Ecto neural progenitor cell (in vitro differentiated cells): ENCODE measurements around the gene FCER1G.

Source experiments
- DNase-seq: peaks from one replicate; pipeline ENCODE4 v3.0.0-alpha.2; 2018; ENCODE audit warnings: low spot score

FCER1G gene

DNA sequence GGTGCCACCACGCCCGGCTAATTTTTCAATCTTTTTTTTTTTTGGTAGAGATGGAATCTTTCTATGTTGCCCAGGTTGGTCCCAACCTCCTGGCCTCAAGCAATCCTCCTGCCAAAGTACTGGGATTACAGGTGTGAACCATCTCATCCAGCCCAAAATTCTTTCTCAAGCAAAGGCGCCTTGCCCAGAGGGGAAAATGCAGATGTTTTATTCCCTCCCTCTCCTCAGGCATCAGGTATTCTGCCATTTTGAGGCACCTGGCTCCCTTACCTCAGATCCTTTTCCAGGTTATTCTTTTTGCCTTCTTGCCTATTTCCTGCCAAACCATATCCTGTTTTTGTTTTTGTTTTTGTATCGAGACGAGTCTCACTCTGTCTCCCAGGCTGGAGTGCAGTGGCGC, 26.7 kb upstream of the FCER1G start:
- no peak for DNase-seq

DNA sequence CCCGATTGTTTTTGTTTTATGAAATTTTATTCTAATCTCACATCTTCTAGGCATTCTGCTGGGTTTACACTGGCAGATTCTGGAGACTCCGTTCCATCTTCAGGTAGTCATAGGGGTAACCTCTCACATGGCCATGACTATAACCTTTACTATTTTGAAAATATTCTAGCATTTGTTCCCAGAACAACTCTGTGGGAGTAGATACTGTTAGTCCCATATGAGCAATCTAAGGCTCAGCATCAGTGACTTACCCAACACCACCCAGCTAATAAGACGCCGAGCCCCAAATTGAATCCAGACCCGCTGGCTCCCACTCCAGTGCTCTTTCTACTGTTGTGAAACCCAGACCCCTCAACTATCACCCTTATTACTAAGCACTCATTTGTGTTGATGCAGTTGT, 26.1 kb upstream of the FCER1G start:
- no peak for DNase-seq

DNA sequence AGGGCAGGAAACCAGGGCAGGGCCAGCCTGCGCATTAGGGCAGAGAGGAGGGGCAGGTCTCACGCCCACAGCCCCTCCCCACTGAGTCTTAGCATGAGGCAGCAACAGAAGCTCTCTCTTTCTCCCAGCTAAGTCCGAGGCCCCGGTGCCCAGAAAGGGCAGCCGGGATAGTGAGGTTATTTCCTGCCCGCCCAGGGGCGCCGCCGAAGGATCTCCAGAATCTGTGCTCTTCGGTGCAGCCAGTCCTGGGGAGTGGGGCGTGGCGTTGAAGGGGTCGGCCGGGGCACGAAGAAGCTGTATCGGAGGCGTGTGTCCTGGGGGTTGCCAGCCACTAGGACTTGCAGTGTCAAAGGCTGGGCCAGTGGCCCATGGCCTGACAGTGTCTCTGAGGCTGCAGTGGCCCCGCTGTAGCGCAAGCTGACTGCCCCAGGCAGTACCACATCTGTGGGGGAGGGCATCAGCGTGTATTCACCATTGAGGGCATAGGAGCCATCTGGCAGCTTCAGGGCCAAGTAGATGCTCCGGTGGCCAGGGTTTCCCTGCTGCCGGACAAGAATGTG, 24.1 kb upstream of the FCER1G start:
- no peak for DNase-seq

DNA sequence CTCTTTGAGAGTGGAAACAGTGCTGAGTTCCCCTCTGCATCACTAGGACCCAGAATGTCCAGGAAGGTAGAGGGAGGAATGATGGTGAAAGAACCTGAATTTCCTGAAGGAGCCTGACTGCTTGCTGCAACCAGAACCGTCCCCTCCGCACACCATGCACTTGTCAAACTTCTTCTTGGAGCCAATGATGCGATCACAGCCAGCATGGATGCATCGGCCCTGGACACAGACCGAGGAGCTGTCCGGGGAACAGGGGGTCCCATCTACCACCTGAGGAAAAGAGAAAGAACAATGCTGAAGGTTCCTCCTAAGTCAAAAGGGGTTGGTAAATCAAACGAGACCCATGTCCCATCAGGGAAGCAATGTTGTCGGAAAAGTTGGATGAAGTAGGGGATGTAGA, 23.1 kb upstream of the FCER1G start:
- no peak for DNase-seq

DNA sequence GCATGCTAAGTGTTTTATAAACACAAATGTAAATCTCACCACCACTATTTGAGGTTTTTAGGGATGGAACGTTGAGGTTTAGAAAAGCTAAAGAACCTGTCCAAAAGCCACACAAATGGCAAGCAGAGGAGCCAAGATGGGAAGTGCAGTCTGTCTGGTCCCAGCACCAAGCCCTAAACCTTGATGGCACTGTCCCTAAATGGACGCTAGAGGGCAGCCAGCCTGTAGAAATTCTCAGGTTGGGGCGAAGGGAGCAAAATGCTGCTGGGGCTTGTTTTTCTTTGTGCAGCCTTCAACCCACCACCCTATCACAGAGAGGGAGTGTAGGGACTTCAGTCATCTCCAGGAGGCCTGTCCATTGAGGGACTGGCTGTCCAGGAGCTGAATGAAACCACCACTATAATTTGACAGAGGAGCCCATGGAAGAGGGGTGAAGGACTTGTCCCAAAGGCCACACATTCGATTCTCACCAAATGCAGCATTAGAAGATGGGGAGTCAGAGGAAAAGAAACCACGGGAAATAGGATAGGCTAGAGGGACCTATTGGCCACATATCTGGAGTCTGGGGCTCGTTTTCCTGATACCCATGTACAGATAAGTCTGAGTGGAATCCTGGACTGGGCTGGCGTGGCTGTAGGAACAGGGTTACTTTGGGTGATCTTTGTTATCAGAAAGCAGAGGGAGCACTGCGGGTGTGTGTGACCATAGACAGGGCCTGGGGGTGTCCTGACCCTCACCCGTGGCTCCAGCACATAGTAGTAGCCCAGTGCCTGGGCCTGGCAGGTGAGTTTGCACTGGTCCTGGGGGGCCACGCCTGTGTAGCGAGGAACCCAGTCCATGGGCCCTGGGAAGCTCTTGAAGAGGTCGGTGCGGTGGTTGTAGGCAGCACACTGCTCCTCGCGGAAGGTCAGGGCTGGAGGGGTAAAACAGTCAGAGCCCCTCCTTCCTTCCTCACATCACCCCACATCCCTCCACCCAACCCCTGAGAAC, 22.3 kb upstream of the FCER1G start:
- peak; percentile 72 for DNase-seq

DNA sequence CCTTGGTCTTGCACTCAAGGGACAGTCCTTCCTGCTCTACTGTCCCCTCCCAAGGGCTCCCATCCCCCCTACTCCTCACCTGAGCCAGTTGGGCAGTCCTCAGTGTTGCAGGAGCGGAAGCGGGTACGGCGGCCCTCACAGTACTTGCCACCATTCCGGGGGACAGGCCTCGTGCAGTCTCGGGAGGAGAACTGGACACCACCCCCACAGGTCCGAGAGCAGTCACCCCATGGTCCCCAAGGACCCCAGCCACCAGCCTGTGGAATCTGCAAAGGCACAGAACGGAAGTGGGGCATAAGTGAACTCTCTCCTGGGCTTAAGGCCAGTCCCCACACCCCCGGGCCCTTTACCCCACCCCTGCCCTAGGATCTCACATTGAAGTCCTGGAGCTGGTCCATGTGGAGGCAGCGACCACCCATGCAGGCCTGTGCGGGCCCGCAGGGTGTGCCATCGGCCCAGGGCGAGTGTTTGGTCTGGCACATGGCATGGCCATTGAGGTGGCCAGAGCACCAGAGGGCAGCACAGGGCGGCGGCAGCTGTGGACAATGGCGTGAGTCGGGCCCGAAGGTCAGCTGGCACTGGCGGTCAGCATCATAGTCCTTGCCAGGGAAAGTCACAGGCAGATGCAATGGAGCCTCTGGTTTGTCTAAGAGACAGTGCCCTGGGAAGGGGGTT, 21.4 kb upstream of the FCER1G start:
- DNase-seq, result no peak

DNA sequence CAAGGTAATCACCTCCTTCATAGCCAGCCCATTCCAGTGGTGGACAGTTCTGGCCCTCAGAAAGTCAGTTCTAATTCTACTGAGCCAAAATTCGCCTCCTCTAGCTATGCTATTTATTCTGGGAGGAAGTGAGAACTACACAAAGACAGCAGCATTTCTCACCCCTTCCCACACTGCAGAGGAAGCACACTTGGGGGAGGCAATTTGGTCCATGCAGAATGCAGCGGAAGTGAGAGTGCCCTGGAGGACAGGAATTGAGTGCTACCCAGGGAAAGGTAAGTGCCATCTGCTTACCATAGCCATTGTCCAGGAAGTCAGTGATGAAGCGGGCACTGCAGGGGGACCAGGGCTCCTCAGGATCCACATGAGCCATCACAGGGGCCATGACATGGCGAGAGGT, 19.9 kb upstream of the FCER1G start:
- no peak for DNase-seq

DNA sequence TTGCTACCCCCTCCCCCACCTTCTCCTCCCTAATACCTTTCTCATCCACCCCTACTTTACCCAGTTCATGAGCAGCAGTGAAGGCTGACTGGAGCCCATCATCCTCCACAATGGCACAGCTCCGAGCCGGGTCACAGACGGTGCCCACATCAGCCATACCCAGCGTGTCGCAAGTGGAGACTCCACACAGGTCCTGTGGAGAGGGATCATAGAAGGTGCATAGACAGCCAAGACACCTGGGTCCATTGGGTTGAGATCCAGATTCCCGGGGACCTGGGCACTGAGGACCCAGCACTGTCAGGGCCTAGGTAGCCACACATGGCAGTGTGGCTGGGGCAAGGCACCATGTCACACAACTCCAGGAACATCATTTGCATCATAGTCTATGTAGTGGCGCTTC, 19.0 kb upstream of the FCER1G start:
- DNase-seq, result no peak

DNA sequence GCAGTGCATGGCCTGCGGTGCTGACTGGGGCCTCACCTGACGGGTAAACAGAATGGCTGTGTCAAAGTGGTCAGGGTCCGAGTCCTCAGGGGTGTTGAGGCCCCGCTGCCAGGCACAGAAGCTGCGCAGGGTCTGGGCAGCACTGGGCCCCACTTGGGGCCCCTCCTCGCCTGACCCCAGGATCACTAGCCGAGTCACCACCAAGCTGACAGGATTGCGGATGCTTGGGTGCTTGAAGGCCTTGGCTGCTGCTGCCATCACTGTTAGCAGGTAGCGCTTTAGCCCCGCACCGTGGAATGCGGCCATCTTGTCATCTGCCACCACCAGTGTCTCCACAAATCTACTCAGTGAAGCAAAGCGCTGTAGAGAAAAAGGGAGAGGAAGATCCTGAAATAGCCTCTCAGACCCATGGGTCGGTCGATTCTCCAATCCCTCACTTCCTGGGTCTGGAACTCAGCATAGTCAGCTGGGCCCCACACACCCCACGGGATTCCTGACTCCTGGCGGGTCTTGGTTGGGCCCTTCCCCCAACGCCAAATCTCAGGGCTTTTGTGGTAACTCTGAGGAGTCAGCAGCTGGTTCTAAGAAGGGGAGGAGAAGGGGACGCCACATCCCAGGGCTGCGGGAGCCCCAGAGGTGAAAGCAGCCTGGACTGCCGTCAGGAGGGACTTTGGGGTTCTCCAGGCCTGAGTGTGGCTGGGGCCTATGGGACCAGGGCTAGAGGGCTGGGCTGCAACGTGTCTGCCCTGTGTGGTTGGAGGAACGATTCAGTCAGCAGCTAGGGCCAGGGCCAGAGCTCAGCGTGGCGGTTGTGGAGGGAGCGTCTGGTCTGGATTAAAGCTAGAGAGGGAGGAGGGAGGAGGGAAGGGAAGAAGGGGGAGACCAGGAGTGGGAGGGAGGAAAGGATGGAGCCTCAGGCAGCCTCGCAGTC, 18.3 kb upstream of the FCER1G start:
- DNase-seq, result peak; percentile 78

DNA sequence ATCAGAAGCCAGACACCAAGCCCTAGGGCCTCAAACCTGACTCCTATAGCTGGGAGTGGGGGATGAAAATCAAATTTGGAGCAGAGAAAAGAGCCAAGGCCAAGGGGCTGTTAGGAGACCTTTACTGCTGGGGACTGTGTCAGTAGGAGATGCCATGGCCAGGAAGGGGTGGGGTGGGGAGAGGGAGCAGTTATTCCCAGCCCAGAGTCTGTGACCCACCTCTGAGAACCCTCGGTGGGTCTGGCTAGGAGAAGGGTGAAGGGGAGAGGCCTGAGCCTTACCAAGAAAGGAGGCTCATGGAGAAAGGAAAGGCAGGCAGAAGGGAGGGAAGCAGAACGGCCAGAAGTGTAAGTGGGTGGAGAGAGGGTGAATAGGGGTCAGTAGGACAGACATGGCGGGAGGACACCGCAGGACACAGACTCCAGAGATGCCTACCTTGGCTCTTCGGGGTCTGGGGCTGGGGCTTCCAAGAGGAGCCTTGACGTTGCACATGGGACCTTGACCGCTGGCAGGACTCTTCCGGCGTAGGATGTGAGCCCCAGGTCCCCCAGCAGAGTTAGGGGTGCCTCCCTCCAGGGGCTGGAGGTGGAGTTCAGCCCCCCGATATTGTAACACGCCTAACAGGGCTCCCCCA, 17.4 kb upstream of the FCER1G start:
- no peak for DNase-seq

DNA sequence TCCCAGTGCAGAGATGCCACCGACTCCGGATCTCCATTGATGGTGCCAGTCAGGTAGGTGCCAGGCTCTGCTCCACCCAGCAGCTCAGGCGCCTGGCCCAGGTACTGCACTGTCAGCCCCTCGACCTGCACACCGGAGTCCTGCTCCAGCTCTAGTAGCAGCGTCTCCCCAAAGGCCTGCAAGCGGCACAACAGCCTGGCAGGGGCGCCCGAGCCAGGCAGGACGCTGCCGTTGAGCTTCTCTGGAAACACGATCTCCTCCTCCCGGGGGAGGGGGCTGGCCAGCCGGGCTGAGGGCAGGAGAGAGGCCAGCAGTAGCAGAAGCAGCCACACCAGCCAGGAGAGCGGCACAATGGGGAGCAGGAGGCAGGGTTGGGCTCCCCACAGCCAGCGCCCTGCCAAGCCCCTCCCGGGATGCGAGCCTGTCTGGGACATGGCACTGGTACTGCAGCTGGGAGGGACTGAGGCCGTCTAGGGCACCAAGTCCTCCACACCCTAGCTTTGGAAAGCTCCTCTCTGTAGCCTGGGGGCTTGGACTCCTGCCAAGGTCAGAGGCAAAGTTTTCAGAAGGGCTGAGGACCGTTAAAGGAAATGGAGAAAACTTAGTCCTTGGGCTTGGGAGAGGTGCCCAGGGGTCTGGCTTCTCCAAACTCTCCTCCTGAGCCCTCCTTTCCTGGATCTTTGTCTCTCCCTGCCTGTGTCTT, 16.8 kb upstream of the FCER1G start:
- peak; percentile 81 for DNase-seq

DNA sequence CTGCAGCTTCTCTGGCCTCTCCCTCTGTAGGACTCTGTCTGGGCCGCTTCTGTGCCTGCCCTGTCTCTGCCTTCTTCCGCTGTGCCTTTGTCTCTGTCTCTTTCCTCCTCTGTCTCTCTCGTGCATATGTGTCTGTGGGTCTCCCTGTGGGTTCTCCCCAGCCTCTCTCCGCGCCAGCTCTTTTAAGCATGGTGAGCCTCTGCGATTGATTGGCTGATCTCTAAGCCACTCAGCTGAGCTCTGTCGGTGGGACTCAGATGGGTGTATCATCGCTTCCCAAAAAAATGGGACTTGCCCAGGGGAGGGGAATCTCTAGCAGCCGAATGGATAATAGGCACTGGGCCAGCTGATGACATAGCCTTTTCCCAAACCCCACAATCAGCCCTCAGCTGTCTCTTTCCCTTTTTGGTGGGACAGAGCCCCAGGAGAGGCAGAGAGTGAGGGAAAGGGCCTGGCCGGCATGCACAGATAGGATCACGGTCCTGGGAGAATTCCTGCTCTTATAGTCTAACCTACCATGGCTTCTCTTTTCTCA, 16.1 kb upstream of the FCER1G start, which contains the start of gene ADAMTS4:
TSS of gene ADAMTS4 (minus strand) at position 158 of the 535 bp plus-strand sequence. CDS start 427 bp downstream, outside the sequence.
- peak; percentile 72 for DNase-seq

DNA sequence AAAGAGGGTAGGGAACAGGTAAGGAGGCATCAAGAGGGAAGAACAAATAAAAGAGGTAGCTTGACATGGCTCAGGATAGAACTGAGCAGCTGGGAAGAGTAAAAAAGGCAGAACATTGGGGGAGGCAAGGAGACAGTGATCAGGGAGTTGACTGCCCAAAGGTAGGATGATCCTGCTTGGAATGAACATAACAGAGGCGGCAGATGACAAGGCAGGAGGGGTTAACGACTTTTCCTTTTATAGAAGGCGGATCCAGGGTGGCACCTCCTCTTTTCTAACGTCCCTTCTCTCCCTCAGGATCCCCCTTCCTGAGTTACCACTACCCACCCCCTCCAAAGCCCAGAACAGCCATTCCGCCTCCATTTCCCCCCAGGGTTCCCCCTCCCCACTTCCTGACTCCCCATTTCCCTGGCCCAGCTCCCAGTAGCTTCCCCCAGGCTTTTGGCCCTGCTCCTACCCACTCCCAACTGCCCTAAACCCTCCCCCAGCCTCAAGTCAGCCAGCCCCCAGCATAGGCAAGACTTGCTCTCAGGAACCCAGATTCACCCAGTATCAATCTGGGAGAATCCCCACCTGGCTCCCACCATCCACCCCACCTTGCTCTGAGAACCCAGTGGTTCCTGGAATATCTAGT, 15.5 kb upstream of the FCER1G start:
- no peak for DNase-seq

DNA sequence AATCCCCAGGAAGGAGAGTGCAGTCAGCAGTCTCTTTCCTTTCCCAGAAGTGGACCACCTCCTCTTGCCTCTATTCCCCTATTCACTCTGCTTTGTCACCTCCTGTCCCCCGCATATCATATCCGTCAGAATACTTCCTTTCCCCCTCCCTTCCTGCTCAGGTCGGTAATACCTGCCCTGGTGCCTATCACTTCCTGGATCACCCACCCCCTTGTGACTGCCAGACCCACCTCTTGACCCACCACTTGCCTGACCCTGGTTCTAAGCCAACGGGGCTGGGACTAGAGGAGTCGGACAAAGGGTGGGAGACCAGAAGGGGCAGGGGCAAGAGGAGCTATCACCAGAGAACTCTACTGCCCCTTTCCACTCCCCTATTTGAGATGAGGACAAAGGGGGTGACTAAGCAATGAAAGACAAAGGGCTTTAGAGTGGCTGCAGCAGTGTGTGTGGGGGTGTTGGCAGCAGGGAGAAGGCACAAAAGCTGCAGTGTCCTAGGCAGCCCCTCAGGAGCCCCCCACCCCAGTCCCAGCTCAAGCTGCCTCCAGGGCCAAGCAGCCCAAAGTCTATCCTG, 14.6 kb upstream of the FCER1G start:
- no peak for DNase-seq

DNA sequence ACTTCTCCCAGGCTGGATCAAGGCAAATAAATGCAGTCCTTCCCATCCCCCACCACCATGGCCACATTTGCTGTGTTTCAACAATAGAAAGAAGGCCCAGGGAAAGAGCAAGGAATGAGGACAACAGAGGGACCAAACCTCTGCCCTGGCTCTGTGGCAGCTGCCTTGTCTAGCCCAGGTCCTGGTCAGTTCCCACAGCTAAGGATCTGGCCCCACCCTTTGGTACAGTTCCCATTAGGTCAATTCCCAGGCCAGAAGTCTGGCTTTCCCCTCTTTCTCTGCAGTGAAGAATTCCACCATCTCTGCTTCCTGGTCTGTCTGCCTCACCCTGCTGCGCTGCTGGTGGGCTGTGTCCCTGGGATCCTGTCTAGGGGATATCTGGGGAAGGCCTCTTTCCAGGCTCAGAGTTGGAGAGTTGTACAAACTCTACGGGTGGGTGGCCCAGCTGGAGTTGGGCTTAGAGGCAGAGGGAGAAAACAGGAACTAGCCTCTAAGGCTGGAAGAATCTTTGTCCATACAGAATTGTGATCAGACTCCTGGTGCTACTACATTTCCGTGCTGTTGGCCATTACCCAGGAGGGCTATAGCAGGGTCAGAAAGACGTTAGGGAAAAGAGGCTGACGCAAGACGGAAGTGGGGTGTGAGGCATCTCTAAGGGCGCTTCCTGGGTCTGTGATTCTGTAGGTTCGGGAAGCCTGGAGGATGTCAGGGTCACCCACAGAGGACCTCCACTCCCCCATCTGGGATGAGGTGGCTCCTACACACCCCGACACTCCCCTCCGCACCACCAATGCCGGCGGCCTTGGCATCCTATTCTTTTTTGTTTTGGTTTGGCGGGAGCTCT, 13.9 kb upstream of the FCER1G start:
- no peak for DNase-seq

DNA sequence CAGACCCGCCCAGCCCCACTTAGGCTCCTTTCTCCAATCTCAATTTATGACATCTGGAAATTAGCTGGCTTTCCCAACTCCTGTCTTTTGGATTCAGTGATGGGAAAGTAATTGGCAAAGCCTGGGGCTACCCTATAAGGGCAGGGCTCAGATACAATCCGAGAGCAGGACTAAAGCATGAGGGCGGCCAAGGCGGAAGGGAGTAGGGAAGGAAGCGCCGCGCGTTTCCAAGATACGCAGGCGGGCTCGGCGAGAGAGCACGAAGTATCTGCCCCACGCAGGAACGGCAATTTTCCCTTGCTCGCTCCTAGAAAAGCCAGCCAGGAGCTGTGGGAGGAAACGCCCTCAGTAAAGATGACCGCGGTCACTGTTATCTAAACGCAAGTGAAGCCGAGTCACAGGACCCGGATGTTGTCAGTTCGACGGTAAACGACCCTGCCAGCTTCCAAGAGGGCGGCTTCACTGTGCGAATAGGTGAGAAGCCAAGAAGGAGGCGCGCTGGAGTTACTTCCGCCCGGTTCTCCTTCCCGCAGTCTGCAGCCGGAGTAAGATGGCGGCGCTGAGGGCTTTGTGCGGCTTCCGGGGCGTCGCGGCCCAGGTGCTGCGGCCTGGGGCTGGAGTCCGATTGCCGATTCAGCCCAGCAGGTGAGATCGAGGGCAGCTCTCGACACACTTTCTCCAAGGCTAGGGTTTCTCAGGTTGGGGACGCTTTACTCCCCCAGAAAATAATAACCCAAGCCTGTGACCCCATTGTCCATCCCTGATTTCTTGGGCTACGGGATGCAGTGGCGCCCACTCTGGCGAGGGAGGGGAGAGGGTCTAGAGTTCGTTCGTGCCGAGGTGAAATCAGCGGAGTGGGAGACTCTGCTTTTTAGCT, 13.0 kb upstream of the FCER1G start, which contains the start of gene NDUFS2:
TSS of gene NDUFS2 (plus strand) at position 532 of the 877 bp plus-strand sequence. CDS start at position 551, 19 bp downstream.
- DNase-seq, result peak; percentile 95

DNA sequence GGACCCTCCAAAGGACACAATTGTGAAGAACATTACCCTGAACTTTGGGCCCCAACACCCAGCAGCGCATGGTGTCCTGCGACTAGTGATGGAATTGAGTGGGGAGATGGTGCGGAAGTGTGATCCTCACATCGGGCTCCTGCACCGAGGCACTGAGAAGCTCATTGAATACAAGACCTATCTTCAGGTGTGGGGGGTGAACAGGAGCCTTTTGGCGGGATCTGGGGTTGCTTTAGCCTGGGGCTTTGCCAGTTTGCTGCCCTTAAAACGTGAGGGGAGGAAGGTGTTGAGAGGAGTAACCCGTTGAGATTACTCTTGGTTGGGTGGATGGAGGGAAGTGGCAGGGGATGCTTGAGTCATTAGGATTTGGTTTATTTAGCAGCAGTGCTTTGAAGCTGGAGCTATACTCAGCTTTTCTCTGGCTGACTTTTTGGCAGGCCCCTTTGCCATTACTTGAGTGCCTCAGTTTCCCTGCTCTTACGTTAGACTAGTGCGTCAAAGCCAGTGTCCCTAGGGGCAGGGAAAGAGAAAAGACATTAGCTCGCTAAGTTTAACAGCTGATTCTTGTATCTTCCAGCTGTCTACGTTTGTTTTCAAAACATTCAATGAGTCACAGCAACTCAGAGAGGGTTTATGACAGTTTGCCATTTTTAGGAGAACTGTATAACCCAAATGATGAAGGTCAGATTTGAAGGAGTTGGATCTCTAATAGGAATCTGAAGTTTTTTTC, 8.5 kb upstream of the FCER1G start:
- no peak for DNase-seq
